Measurements from ENCODE around the gene GRAP.
"Not testable (repeated sequence)": the region's sequence is repeated elsewhere in the genome, so short reads cannot be mapped to it uniquely, and the experiment has no call there.

DNA sequence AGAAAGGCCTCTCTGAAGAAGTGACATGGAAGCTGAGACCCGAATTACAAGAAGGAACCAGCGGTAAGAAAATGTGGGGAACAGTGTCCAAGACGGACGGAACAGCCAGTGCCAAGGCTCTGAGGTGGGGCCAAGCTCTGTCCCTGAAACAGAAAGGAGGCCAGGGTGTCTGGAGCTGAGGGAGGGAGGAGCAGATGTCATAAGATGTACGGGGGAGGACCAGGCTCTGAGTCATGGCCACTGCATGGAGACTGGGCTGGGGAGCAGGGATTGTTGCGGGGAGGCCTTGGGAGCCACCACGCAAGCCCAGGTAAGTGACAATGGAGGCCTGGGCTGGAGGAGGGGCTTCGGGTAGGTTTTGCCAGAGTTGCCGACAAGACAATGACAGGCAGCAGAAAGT, 2.1 kb downstream of the GRAP start:
- TF ChIP-seq POLR2AphosphoS5 (IDR thresholded peaks at IDR 0.05; ENCODE audit: borderline replicate concordance, low read depth, low read length); EZH2 (IDR thresholded peaks at IDR 0.05): not testable (repeated sequence)

Data from SK-N-MC (cell line).